GM19468 (cell line): Measurements from ENCODE around the gene METTL17.
"Not testable (repeated sequence)": the region's sequence is repeated elsewhere in the genome, so short reads cannot be mapped to it uniquely, and the experiment has no call there.

Experiments
- ATAC-seq: cut with Tn5 transposase; IDR thresholded peaks from one replicate; pipeline ENCODE4 v1.9.1; 2021; ENCODE audit warnings: mild to moderate bottlenecking, moderate library complexity, moderate number of reproducible peaks; ENCODE audit not compliant: unreplicated experiment; ENCODE audit errors: extremely low read depth

The METTL17 gene

GRCh38 chr14:20989787-20990600 lies at the start of gene METTL17:
Gene METTL17 (plus strand): TSS chr14:20989980. CDS start chr14:20990003, 23 bp downstream.
- ATAC-seq = peak; percentile 92

DNA sequence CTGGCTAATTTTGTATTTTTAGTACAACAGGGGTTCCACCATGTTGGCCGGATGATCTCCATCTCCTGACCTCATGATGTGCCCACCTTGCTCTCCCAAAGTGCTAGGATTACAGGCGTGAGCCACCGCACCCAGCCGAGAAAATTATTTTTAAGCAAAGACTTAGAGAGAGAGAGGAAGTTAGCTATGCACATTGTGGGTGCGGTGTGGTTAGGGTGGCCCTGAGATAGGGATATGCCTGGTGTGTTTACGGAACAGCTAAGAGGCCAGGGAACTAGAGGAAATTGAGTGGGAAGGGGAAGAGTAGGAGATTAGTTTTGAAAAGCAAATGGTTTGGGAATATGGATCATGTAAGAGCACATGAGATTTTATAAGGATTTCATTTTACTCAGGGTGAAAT lies 44.6 kb upstream of the METTL17 start:
- not testable (repeated sequence) for ATAC-seq

- ATAC-seq = not testable (repeated sequence)
These were observed 43.1 kb upstream of the METTL17 start for GRCh38 chr14:20946707-20947106.

GRCh38 chr14:20954736-20955537 lies 34.8 kb upstream of the METTL17 start, which contains the start of gene RNASE2:
Gene RNASE2 (plus strand): TSS chr14:20955487. CDS start chr14:20955772, 285 bp downstream.
- ATAC-seq = not testable (repeated sequence)

GRCh38 chr14:20955538-20955873 lies 34.3 kb upstream of the METTL17 start:
- not testable (repeated sequence) for ATAC-seq

DNA sequence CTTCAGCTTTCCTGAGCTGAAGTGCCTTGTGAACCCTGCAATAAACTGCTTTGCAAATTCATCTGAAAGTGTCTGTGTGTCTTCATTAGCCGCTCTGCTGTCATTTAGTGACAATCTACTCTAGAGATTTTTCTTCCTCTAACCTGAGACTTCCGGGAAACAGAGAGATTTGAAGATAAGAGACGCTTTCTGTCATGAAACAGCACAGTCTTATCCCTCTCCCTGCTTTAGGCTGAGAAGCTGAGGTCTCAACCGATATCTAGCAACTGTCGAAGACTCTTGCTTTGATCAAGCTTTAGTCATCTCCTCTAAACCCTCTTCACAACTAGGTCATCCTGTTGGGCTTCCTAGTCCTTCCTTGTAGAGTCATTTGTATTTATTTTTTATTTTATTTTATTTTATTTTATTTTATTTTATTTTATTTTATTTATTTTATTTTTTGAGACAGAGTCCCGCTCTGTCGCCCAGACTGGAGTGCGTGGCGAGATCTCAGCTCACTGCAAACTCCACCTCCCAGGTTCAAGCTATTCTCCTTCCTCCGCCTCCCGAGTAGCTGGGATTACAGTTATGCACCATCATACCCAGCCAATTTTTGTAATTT lies 33.3 kb upstream of the METTL17 start:
- ATAC-seq = no peak

DNA sequence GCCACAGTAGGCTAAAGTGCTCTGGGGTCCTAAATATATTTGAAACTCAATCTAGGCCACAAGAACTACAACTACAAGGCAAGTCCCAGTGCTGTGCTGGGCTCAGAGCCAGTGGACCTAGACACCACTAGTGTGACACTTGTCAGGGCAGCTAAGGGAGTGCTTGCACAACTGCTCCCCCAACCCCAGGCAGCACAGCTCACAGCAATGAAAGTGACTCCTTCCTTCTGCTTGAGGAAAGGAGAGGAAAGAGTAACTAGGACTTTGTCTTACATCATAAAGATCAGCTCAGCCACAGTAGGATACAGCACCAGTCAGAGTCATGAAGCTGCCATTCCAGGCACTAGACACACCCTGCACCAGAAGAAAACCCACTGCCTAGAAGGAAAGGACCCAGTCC lies 30.8 kb upstream of the METTL17 start:
- ATAC-seq = not testable (repeated sequence)

DNA sequence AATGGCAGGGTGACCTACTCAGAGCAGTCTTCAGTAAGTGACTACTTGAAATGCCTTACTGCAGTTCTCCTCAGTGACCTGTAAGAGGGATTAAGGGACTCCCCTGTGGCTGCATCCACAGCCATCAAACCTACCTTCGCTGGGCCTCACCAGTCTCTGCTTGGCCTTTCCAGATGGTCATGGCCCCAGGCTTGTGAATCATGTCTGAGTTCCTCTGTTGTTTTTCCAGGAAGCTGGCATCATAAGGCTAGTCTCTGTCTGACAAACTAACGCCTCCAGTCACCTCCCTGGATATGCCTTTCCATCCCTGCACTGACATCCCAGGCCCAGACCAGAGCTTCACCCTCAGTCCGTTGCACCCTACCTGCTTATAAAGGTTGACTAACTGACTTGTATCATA lies 20.4 kb upstream of the METTL17 start:
- no peak for ATAC-seq

DNA sequence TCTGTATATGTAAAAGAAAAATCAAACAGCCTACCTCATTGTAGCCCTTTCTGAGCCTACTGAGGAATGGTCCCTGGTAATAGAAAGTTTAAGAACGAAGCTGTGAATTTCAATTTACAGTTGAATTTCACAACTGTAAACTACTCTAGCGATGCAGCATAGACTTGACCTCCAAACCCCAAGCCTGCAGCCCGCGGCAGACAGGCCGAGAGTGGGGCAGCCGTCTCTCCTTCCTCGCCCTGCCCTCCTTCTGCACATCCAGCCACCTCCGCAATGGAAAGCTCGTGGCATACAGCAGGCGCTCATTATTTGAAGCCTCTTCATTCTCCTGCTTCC lies 19.2 kb upstream of the METTL17 start:
- no peak for ATAC-seq

DNA sequence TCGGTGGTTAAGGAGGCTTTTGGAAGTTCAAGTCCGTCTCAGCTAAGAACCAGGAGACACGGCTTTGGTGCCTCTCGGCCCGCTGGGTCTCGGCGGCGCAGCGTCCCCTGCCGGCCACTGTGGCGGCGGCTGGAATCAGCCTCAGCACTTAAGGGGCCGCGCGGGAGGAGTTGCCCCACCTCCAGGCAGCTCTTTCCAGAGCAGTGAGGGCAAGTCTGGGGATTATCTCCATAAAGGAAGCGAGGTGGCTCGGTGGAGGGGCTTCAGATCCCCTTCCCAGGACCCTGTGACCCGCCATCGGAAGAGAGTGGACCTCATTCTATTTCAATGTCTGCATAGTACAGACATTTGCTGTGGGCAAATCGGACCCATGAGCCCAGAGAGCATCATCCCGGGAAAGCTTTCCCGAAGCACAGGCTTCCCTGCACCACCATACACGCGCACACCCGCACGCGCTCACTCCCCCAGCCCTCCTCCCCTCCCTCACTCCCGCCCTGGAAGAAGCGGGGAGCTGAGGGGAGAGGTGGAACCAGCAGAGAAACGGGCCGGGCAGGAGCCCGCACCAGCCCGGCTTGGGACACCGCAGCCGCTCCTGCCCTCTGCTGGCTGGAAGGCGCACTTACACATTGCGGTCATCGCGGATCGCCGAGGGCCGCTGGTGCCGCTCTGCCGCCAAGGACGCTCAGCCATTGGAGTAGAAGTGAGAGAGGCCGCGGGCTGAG lies 18.6 kb upstream of the METTL17 start:
- peak; percentile 57 for ATAC-seq

GRCh38 chr14:20971705-20972021 lies 18.1 kb upstream of the METTL17 start:
- no peak for ATAC-seq

GRCh38 chr14:20973501-20973900 lies 16.3 kb upstream of the METTL17 start:
- ATAC-seq = no peak

DNA sequence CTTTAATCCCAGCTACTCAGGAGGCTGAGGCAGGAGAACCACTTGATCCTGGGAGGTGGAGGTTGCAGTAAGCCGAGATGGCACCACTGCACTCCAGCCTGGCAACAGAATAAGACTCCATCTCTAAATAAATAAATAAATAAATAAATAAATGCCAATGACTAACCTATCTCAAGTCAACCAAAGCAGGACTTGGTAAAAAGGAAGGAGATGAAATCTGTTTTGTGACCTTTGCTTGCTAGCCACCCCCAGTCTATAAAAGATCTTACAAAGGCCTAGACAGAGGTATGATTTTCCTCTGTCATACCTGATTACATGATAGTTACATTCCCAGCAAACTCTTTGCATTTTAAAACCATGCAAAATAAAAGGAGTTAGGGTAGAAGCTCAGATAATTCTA lies 13.5 kb upstream of the METTL17 start:
- no peak for ATAC-seq

- no peak for ATAC-seq
These were observed 11.1 kb upstream of the METTL17 start for GRCh38 chr14:20978687-20979086.

DNA sequence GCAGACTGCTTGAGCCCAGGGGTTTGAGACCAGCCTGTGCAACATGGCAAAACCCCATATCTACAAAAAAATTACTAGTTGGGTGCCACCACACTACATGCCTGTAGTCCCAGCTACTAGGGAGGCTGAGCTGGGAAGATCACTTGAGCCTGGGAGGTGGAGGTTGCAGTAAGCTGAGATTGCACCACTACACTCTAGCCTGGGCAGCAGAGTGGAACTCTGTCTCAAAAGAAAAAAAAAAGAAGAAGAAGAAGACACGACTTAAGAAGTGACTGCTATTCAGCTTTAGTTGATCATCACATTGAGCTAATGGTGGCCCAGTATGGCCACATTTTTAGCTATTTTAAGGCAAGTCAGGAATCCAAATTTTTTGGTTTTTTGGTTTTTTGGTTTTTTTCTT lies 8.9 kb upstream of the METTL17 start:
- no peak for ATAC-seq

DNA sequence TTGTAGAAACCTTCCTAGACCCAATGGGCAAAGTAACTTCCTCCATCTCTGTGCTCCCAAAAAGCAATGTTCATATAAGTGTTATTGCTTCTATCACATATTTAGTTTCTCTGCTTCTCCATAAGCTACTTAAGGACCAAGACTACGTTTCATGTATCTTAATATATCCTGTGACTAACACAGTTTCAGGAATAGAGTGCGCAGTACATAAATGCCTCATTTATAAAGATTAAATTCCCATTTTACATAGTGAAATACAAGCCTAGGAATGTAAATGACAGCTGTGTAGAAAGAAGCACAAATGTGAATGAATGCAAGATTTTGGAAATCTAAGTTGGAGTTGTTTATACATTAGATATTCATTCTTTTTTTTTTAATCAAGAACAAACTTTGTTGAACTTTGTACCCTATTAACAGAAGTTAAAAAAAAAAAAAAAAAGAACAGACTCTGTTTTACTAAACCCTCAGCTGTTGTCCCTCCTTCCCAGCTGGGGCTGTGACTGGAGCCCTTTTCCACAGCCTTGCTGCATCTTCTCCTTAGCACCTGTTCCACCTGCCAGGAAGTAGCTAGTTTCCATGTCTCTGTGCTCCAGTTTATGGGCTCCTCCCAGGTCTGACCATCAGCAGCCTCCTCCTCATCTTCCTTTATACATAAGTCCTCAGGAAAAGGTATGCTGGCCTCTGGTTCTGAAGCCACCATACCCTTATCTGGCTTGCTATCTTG lies 7.0 kb upstream of the METTL17 start:
- ATAC-seq = no peak

- not testable (repeated sequence) for ATAC-seq
These were observed 4.1 kb upstream of the METTL17 start for GRCh38 chr14:20985650-20986049.

GRCh38 chr14:20986811-20987210 lies 3.0 kb upstream of the METTL17 start:
- no peak for ATAC-seq

GRCh38 chr14:20988717-20989470 lies 886 bp upstream of the METTL17 start:
- ATAC-seq = no peak
